Colonic mucosa (tissue), 4 donors: ENCODE results near the gene CENPF. TPM values are rescaled to one million over a fixed set of nuclear protein-coding genes. Genes with fewer than 3 reads are reported as not detected.

ENCODE experiments used
- DNase-seq: peaks from one replicate; pipeline ENCODE4 v3.0.0-alpha.2; 2020
- H3K27ac ChIP-seq: fragments of 200-600 bp; one replicate; pipeline ENCODE4 v1.8.0; 2021
- H3K27me3 ChIP-seq: fragments of 200-600 bp; one replicate; pipeline ENCODE4 v1.8.0; 2021
- H3K36me3 ChIP-seq: fragments of 200-600 bp; one replicate; pipeline ENCODE4 v1.8.0; 2021
- H3K4me1 ChIP-seq: fragments of 200-600 bp; one replicate; pipeline ENCODE4 v1.8.0; 2021; ENCODE audit warnings: mild to moderate bottlenecking
- H3K4me3 ChIP-seq: fragments of 200-600 bp; one replicate; pipeline ENCODE4 v1.8.0; 2021
- H3K9ac ChIP-seq, 2 donors: one replicate each; pipeline ENCODE4 v1.7.0; 2013; ENCODE audit warnings: control low read depth in 2 of 2, low read depth in 2 of 2, low read length in 2 of 2
- H3K9me3 ChIP-seq: fragments of 200-600 bp; one replicate; pipeline ENCODE4 v1.8.0; 2021
- intact Hi-C: fragments of 100-400 bp; cut with DNase I; formaldehyde crosslinking; loops from one replicate; pipeline ENCODE4 v1.14.1; 2022
- total RNA-seq, 2 donors: library from RNA; stranded (reverse); fragmentation: NEBNext Ultra II Directional in 1 of 2; extraction: Animal tissue kit (Norgen Biotek cat#: 25700) in 1 of 2; gene quantifications; one replicate each; pipeline ENCODE4 v1.2.1, GENCODE V29; 2021
- TF ChIP-seq, protein P1 (sequence below): fragments of 200-600 bp; IDR thresholded peaks from one replicate; pipeline ENCODE4 v1.8.0; 2022; ENCODE audit warnings: antibody characterized with exemption, mild to moderate bottlenecking
- donor health status: healthy.
- donor health status: DM: no; HTN: no; CAD: no.
- donor health status: DM: no; HTN: no; CAD: no.

The CENPF gene
- total RNA-seq, 2 donors from 2014 or later, result 21.2 to 67.9 TPM

DNA sequence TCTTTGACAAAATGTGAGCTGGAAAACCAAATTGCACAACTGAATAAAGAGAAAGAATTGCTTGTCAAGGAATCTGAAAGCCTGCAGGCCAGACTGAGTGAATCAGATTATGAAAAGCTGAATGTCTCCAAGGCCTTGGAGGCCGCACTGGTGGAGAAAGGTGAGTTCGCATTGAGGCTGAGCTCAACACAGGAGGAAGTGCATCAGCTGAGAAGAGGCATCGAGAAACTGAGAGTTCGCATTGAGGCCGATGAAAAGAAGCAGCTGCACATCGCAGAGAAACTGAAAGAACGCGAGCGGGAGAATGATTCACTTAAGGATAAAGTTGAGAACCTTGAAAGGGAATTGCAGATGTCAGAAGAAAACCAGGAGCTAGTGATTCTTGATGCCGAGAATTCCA is 42.7 kb downstream of the CENPF start:
- no peaks in the 10 kb centered on the region for H3K4me1 ChIP-seq
- TF ChIP-seq, protein P1, sequence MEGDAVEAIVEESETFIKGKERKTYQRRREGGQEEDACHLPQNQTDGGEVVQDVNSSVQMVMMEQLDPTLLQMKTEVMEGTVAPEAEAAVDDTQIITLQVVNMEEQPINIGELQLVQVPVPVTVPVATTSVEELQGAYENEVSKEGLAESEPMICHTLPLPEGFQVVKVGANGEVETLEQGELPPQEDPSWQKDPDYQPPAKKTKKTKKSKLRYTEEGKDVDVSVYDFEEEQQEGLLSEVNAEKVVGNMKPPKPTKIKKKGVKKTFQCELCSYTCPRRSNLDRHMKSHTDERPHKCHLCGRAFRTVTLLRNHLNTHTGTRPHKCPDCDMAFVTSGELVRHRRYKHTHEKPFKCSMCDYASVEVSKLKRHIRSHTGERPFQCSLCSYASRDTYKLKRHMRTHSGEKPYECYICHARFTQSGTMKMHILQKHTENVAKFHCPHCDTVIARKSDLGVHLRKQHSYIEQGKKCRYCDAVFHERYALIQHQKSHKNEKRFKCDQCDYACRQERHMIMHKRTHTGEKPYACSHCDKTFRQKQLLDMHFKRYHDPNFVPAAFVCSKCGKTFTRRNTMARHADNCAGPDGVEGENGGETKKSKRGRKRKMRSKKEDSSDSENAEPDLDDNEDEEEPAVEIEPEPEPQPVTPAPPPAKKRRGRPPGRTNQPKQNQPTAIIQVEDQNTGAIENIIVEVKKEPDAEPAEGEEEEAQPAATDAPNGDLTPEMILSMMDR, result no peak
- H3K36me3 ChIP-seq, result no peaks in the 10 kb centered on the region
- no peak overlapping the region for H3K4me3 ChIP-seq
- H3K9me3 ChIP-seq, result no peaks in the 10 kb centered on the region
- intact Hi-C loops, result no loop called here
- H3K27me3 ChIP-seq, result no peaks in the 10 kb centered on the region
- H3K27ac ChIP-seq, result no peak overlapping the region
- H3K9ac ChIP-seq, result no peak overlapping the region
- no peak for DNase-seq

DNA sequence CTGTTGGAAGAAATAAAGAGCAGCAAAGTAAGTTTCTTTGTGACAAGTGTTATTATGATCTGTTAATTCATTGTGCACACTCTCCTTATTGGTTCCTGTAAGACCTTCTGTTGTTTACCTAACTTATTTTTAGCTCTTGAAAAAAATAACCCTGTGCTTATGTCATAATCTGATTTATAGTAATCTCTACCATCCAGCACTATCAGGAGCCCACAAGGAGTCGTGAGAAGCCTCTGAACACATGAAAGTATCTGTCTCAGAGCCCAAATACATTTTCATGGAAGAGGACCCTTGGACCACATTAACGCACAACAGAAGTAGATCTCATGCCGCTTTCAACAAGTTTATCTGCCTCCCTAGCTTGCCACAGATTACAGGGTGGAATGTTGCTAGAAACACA is 45.8 kb downstream of the CENPF start:
- TF ChIP-seq, protein P1, result no peak
- no peak for DNase-seq

DNA sequence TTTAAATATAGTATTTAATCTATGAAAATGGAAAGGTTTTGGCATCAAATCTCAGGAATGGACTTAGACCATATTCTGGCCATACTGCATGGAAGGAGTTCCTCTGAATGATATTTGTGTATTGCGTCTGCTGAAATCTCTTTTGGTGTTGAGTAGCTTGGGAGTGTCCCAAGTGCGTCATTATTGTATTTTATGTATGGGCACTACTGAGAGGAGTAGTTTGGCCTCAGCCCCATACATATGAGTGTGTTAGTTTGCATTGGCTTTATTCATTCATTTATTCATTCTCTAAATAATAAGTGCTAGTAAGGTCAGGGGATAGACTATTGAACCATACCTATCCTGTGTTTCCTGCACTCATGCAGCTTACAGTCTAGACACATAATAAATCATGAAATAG is 46.6 kb downstream of the CENPF start:
- intact Hi-C loops, result no loop called here
- H3K4me1 ChIP-seq, result no peaks in the 10 kb centered on the region
- TF ChIP-seq, protein P1, result no peak
- no peak overlapping the region for H3K27ac ChIP-seq
- no peak overlapping the region for H3K4me3 ChIP-seq
- no peaks in the 10 kb centered on the region for H3K9me3 ChIP-seq
- no peak for DNase-seq
- H3K27me3 ChIP-seq, result no peaks in the 10 kb centered on the region
- no peak overlapping the region for H3K9ac ChIP-seq
- H3K36me3 ChIP-seq, result no peaks in the 10 kb centered on the region

More for the DNA sequence above, 45.8 kb downstream of the CENPF start:
- no peak overlapping the region for H3K9ac ChIP-seq
- intact Hi-C loops, result no loop called here
- no peak overlapping the region for H3K4me3 ChIP-seq
- no peak overlapping the region for H3K27ac ChIP-seq
- no peaks in the 10 kb centered on the region for H3K9me3 ChIP-seq
- H3K27me3 ChIP-seq, result no peaks in the 10 kb centered on the region
- H3K4me1 ChIP-seq, result no peaks in the 10 kb centered on the region
- no peaks in the 10 kb centered on the region for H3K36me3 ChIP-seq

DNA sequence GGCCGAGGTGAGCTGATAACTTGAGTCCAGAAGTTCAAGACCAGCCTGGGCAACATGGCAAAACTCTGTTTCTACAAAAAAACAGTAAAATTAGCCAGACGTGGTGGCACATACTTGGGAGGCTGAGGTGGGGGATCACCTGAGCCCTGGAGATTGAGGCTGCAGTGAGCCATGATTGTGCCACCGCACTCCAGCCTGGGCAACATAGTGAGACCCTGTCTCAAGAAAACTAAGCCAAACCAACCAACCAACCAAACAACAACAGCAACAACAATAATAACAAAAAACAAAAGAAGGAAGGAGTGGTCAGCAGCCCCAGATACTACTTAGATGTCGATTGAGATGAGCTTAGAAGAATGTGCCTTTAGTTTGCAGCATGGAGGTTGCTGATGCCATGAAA is 47.7 kb downstream of the CENPF start:
- Histone ChIP-seq H3K27me3 (no peaks in the 10 kb centered on the region), H3K27ac (no peak overlapping the region), H3K36me3 (no peaks in the 10 kb centered on the region), H3K9ac (no peak overlapping the region), H3K4me3 (no peak overlapping the region), H3K9me3 (no peaks in the 10 kb centered on the region), H3K4me1 (no peaks in the 10 kb centered on the region)
- TF ChIP-seq, protein P1, result no peak
- no peak for DNase-seq
- intact Hi-C loops, result no loop called here

DNA sequence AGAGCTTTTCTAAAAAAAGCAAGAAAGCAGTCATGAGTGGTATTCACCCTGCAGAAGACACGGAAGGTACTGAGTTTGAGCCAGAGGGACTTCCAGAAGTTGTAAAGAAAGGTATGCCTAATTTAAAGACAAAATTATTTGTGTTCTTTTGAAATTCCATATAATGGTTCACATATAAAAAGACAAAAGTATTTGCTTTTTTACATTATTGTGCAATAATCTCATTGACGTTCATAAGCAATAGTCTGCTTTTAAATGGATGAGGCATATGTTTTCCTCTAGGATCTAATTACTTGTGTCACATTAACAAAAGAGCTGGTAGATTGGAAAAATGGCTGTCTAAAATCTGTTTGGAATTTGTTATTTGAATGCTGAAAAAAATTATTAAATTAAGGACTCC is 54.3 kb downstream of the CENPF start:
- Histone ChIP-seq H3K27ac (no peak overlapping the region), H3K4me3 (no peak overlapping the region), H3K36me3 (no peaks in the 10 kb centered on the region), H3K9ac (no peak overlapping the region), H3K4me1 (no peaks in the 10 kb centered on the region), H3K27me3 (no peaks in the 10 kb centered on the region), H3K9me3 (no peaks in the 10 kb centered on the region)
- TF ChIP-seq, protein P1, result no peak
- intact Hi-C loops, result no loop called here
- no peak for DNase-seq

DNA sequence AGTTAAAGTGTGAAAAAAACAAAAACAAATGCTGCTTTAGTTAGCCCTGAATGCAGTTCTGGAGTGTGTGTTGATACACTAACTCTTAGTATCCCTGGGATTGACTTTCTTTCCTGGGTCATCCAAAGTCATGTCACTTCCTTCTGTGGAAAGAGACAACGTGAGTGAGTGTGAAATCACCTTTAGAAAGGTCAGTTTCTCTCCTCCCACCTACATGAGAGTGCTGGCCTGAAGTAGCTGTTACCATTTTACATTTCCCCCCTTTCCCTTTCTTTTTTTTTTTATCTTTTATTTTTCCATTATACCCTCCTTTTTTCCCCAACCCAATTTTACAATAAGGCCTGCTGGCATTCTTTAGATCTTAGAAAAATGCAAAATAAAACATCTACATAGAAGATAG is 55.2 kb downstream of the CENPF start:
- Histone ChIP-seq H3K9me3 (no peaks in the 10 kb centered on the region), H3K27ac (no peak overlapping the region), H3K4me3 (no peak overlapping the region), H3K36me3 (no peaks in the 10 kb centered on the region), H3K27me3 (no peaks in the 10 kb centered on the region), H3K9ac (no peak overlapping the region), H3K4me1 (no peaks in the 10 kb centered on the region)
- intact Hi-C loops, result no loop called here
- TF ChIP-seq, protein P1, result no peak
- no peak for DNase-seq
